Fibroblast of the aortic adventitia (primary cell): ENCODE measurements around the gene NPM3. TPM values are rescaled to one million over a fixed set of nuclear protein-coding genes. Genes with fewer than 3 reads are reported as not detected.

Experiments
- DNase-seq: peaks from one replicate; pipeline ENCODE4 v3.0.0-alpha.2; 2010; ENCODE audit warnings: low read depth
- H3K4me3 ChIP-seq: 2 replicates; pipeline ENCODE4 v1.5.1; 2011; ENCODE audit warnings: low read depth, mild to moderate bottlenecking, control low read depth, low read length, moderate library complexity
- total RNA-seq: library from RNA; depleted of rRNA; stranded (reverse); fragments of >200 nt; gene quantifications from 2 replicates; pipeline ENCODE4 v1.2.3, GENCODE V29; 2012; ENCODE audit warnings: low replicate concordance
- TF ChIP-seq, protein P1 (sequence below): IDR thresholded peaks from 2 replicates; pipeline ENCODE4 v1.5.1; 2011; ENCODE audit warnings: mild to moderate bottlenecking, low read length, control low read depth, inconsistent platforms; ENCODE audit not compliant: insufficient read depth

NPM3 gene
- total RNA-seq, 1 donor = 70.9 TPM

GRCh38 chr10:101736666-101737065 is 46.6 kb downstream of the NPM3 start:
- TF ChIP-seq, protein P1, sequence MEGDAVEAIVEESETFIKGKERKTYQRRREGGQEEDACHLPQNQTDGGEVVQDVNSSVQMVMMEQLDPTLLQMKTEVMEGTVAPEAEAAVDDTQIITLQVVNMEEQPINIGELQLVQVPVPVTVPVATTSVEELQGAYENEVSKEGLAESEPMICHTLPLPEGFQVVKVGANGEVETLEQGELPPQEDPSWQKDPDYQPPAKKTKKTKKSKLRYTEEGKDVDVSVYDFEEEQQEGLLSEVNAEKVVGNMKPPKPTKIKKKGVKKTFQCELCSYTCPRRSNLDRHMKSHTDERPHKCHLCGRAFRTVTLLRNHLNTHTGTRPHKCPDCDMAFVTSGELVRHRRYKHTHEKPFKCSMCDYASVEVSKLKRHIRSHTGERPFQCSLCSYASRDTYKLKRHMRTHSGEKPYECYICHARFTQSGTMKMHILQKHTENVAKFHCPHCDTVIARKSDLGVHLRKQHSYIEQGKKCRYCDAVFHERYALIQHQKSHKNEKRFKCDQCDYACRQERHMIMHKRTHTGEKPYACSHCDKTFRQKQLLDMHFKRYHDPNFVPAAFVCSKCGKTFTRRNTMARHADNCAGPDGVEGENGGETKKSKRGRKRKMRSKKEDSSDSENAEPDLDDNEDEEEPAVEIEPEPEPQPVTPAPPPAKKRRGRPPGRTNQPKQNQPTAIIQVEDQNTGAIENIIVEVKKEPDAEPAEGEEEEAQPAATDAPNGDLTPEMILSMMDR = no peak
- DNase-seq = no peak
- H3K4me3 ChIP-seq = no peak overlapping the region

DNA sequence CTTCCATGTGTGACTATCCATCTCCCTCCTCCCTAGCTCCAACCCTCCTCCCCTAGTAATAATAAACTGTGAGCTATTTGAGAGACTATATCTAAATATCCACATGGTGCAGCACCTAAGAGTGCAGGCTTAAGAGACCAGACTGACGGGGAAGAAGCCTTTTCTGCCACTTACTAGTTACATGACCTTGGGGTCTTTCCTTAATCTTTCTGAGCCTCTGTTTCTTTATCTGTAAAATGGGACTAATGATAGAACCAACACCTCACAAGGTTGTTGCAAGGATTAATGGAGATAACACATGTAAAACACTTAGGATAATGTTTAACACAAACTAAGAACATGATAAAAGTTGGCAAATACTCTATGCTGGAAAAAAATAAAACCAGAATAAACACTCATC is 51.1 kb downstream of the NPM3 start:
- H3K4me3 ChIP-seq = no peak overlapping the region
- no peak for DNase-seq
- TF ChIP-seq, protein P1 = no peak

Other genes with a start within 250 kb of the NPM3 start
- 11.1 and 16.8 TPM in 2 replicates for gene POLL, start 195.2 kb downstream of the NPM3 start, total RNA-seq
- 46.3 and 76.9 TPM in 2 replicates for gene DPCD, start 195.1 kb downstream of the NPM3 start, total RNA-seq
- gene FBXW4, start 88.3 kb downstream of the NPM3 start, total RNA-seq = 27.4 and 35.2 TPM in 2 replicates
- not detected in 2 replicates for gene FGF8, start 7.3 kb downstream of the NPM3 start, total RNA-seq
- gene OGA, start 35.0 kb upstream of the NPM3 start, total RNA-seq = 93.7 and 165 TPM in 2 replicates
- gene KCNIP2, start 60.4 kb upstream of the NPM3 start, total RNA-seq = 0.82 and 1.2 TPM in 2 replicates